ENCODE data around the gene PGK1.

Gene PGK1

GRCh38 chrX:78165425-78165824 is 61.4 kb downstream of the PGK1 start:
- no peak overlapping the region for H3K4me3 Mint-ChIP-seq
- H3K4me1 Mint-ChIP-seq: no peaks in the 10 kb centered on the region
- no peak overlapping the region for H3K27ac Mint-ChIP-seq
- peaks cover 16% of the 10 kb centered on the region for H3K9me3 Mint-ChIP-seq
- no peaks in the 10 kb centered on the region for H3K36me3 Mint-ChIP-seq (ENCODE audit: low read depth)
- H3K27me3 Mint-ChIP-seq (ENCODE audit: low read depth): no peaks in the 10 kb centered on the region
- TF ChIP-seq CTCF (IDR thresholded peaks at IDR 0.05; ENCODE audit: unreplicated experiment in 3 of 3): no peak

- H3K27me3 Mint-ChIP-seq (ENCODE audit: low read depth): no peaks in the 10 kb centered on the region
- no peaks in the 10 kb centered on the region for H3K36me3 Mint-ChIP-seq (ENCODE audit: low read depth)
- H3K4me1 Mint-ChIP-seq: no peaks in the 10 kb centered on the region
- no peak for TF ChIP-seq CTCF (IDR thresholded peaks at IDR 0.05; ENCODE audit: unreplicated experiment in 3 of 3)
- no peak overlapping the region for H3K27ac Mint-ChIP-seq
- H3K9me3 Mint-ChIP-seq: peaks cover 6% of the 10 kb centered on the region
- H3K4me3 Mint-ChIP-seq: no peak overlapping the region
Measured at GRCh38 chrX:78168065-78168464, 64.0 kb downstream of the PGK1 start.
